Measurements from ENCODE around the gene TBC1D4. TPM values are rescaled to one million over a fixed set of nuclear protein-coding genes. Genes with fewer than 3 reads are reported as not detected.

The TBC1D4 gene
- total and polyA plus RNA-seq, 2 experiments from 2014 or later = 18.7 to 38.2 TPM

DNA sequence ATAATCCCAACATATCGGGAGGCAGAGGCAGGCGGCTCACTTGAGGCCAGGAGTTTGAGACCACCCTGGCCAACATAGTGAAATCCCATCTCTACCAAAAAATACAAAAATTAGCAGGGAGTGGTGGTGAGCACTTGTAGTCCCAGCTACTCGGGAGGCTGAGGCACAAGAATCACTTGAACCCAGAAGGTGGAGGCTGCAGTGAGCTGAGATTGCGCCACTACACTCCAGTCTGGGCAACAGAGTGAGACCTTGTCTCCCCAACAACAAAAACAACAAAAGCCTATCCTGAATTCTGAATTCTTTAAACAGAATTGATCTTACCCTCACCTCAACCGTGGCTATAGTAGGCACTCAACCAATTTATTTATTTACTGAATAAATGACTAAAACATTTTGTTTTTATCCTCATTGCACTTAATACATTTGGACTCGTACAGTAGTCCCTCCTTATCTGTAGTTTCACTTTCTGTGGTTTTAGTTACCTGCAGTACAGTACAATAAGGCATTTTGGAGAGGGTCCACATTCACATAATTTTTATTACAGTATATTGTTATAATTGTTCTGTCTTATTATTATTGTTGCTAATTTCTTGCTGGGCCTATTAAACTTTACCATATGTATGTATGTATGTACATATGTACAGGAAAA, 98.8 kb downstream of the TBC1D4 start:
- Mint-ChIP-seq H3K4me1 (peaks cover 15% of the 10 kb centered on the region), H3K27ac (no peak overlapping the region), H3K4me3 (no peak overlapping the region), H3K9me3 (no peaks in the 10 kb centered on the region), H3K27me3 (ENCODE audit: insufficient read depth, low read depth, poor library complexity) (no peaks in the 10 kb centered on the region), H3K36me3 (ENCODE audit: low read depth) (no peaks in the 10 kb centered on the region)
- H3K79me2 ChIP-seq (replicated peaks; ENCODE audit: insufficient read depth) = peaks cover 5% of the 10 kb centered on the region; the same call in 1 of the 2 replicates
- H3K4me3 ChIP-seq = no peak overlapping the region
- H2AFZ ChIP-seq = no peak overlapping the region
- H3K27ac ChIP-seq (ENCODE audit: low read depth) = no peak overlapping the region
- DNase-seq (ENCODE audit: low spot score) (no peak), ATAC-seq (no peak)
- no peak overlapping the region for H3K4me2 ChIP-seq
- H3K27me3 ChIP-seq (ENCODE audit: insufficient read depth) = no peaks in the 10 kb centered on the region
- H3K4me1 ChIP-seq (ENCODE audit: insufficient read depth) = peaks cover 6% of the 10 kb centered on the region; the same call in 1 of the 2 replicates
- no peaks in the 10 kb centered on the region for H3K36me3 ChIP-seq (ENCODE audit: insufficient read depth)
- no peaks in the 10 kb centered on the region for H4K20me1 ChIP-seq (replicated peaks; ENCODE audit: insufficient read depth)
- TF ChIP-seq, protein P1, sequence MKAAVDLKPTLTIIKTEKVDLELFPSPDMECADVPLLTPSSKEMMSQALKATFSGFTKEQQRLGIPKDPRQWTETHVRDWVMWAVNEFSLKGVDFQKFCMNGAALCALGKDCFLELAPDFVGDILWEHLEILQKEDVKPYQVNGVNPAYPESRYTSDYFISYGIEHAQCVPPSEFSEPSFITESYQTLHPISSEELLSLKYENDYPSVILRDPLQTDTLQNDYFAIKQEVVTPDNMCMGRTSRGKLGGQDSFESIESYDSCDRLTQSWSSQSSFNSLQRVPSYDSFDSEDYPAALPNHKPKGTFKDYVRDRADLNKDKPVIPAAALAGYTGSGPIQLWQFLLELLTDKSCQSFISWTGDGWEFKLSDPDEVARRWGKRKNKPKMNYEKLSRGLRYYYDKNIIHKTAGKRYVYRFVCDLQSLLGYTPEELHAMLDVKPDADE (IDR thresholded peaks at IDR 0.05) = no peak
- TF ChIP-seq, protein P2, sequence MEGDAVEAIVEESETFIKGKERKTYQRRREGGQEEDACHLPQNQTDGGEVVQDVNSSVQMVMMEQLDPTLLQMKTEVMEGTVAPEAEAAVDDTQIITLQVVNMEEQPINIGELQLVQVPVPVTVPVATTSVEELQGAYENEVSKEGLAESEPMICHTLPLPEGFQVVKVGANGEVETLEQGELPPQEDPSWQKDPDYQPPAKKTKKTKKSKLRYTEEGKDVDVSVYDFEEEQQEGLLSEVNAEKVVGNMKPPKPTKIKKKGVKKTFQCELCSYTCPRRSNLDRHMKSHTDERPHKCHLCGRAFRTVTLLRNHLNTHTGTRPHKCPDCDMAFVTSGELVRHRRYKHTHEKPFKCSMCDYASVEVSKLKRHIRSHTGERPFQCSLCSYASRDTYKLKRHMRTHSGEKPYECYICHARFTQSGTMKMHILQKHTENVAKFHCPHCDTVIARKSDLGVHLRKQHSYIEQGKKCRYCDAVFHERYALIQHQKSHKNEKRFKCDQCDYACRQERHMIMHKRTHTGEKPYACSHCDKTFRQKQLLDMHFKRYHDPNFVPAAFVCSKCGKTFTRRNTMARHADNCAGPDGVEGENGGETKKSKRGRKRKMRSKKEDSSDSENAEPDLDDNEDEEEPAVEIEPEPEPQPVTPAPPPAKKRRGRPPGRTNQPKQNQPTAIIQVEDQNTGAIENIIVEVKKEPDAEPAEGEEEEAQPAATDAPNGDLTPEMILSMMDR (conservative IDR thresholded peaks at IDR 0.05; ENCODE audit: low read depth in 2 of 2) = no peak
- TF ChIP-seq JUNB (IDR thresholded peaks at IDR 0.05; ENCODE audit: unreplicated experiment) (no peak), EZH2 (IDR thresholded peaks at IDR 0.05; ENCODE audit: low read depth, unreplicated experiment) (no peak), EZH2phosphoT487 (IDR thresholded peaks at IDR 0.05; ENCODE audit: unreplicated experiment) (no peak), CREB1 (CRISPR knock-in tag; IDR thresholded peaks at IDR 0.05; ENCODE audit: low read depth) (no peak), ZNF331 (CRISPR knock-in tag; IDR thresholded peaks at IDR 0.05; ENCODE audit: low read depth) (no peak), POLR2AphosphoS5 (IDR thresholded peaks at IDR 0.05; ENCODE audit: low read depth) (no peak), STAT1 (IDR thresholded peaks at IDR 0.05; ENCODE audit: unreplicated experiment) (no peak), ZNF114 (CRISPR knock-in tag; IDR thresholded peaks at IDR 0.05) (no peak), NANOG (IDR thresholded peaks at IDR 0.05; ENCODE audit: borderline replicate concordance) (no peak)
- TF ChIP-seq, protein P3, sequence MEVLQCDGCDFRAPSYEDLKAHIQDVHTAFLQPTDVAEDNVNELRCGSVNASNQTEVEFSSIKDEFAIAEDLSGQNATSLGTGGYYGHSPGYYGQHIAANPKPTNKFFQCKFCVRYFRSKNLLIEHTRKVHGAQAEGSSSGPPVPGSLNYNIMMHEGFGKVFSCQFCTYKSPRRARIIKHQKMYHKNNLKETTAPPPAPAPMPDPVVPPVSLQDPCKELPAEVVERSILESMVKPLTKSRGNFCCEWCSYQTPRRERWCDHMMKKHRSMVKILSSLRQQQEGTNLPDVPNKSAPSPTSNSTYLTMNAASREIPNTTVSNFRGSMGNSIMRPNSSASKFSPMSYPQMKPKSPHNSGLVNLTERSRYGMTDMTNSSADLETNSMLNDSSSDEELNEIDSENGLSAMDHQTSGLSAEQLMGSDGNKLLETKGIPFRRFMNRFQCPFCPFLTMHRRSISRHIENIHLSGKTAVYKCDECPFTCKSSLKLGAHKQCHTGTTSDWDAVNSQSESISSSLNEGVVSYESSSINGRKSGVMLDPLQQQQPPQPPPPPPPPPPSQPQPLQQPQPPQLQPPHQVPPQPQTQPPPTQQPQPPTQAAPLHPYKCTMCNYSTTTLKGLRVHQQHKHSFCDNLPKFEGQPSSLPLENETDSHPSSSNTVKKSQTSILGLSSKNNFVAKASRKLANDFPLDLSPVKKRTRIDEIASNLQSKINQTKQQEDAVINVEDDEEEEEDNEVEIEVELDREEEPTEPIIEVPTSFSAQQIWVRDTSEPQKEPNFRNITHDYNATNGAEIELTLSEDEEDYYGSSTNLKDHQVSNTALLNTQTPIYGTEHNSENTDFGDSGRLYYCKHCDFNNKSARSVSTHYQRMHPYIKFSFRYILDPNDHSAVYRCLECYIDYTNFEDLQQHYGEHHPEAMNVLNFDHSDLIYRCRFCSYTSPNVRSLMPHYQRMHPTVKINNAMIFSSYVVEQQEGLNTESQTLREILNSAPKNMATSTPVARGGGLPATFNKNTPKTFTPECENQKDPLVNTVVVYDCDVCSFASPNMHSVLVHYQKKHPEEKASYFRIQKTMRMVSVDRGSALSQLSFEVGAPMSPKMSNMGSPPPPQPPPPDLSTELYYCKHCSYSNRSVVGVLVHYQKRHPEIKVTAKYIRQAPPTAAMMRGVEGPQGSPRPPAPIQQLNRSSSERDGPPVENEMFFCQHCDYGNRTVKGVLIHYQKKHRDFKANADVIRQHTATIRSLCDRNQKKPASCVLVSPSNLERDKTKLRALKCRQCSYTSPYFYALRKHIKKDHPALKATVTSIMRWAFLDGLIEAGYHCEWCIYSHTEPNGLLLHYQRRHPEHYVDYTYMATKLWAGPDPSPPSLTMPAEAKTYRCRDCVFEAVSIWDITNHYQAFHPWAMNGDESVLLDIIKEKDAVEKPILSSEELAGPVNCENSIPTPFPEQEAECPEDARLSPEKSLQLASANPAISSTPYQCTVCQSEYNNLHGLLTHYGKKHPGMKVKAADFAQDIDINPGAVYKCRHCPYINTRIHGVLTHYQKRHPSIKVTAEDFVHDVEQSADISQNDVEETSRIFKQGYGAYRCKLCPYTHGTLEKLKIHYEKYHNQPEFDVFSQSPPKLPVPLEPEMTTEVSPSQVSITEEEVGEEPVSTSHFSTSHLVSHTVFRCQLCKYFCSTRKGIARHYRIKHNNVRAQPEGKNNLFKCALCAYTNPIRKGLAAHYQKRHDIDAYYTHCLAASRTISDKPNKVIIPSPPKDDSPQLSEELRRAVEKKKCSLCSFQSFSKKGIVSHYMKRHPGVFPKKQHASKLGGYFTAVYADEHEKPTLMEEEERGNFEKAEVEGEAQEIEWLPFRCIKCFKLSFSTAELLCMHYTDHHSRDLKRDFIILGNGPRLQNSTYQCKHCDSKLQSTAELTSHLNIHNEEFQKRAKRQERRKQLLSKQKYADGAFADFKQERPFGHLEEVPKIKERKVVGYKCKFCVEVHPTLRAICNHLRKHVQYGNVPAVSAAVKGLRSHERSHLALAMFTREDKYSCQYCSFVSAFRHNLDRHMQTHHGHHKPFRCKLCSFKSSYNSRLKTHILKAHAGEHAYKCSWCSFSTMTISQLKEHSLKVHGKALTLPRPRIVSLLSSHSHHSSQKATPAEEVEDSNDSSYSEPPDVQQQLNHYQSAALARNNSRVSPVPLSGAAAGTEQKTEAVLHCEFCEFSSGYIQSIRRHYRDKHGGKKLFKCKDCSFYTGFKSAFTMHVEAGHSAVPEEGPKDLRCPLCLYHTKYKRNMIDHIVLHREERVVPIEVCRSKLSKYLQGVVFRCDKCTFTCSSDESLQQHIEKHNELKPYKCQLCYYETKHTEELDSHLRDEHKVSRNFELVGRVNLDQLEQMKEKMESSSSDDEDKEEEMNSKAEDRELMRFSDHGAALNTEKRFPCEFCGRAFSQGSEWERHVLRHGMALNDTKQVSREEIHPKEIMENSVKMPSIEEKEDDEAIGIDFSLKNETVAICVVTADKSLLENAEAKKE (CRISPR knock-in tag; IDR thresholded peaks at IDR 0.05) = no peak
- TF ChIP-seq, protein P4, sequence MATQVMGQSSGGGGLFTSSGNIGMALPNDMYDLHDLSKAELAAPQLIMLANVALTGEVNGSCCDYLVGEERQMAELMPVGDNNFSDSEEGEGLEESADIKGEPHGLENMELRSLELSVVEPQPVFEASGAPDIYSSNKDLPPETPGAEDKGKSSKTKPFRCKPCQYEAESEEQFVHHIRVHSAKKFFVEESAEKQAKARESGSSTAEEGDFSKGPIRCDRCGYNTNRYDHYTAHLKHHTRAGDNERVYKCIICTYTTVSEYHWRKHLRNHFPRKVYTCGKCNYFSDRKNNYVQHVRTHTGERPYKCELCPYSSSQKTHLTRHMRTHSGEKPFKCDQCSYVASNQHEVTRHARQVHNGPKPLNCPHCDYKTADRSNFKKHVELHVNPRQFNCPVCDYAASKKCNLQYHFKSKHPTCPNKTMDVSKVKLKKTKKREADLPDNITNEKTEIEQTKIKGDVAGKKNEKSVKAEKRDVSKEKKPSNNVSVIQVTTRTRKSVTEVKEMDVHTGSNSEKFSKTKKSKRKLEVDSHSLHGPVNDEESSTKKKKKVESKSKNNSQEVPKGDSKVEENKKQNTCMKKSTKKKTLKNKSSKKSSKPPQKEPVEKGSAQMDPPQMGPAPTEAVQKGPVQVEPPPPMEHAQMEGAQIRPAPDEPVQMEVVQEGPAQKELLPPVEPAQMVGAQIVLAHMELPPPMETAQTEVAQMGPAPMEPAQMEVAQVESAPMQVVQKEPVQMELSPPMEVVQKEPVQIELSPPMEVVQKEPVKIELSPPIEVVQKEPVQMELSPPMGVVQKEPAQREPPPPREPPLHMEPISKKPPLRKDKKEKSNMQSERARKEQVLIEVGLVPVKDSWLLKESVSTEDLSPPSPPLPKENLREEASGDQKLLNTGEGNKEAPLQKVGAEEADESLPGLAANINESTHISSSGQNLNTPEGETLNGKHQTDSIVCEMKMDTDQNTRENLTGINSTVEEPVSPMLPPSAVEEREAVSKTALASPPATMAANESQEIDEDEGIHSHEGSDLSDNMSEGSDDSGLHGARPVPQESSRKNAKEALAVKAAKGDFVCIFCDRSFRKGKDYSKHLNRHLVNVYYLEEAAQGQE (IDR thresholded peaks at IDR 0.05; ENCODE audit: unreplicated experiment) = no peak
- no peaks in the 10 kb centered on the region for H3F3A ChIP-seq (replicated peaks; ENCODE audit: low read depth)
- H3K9me2 ChIP-seq (ENCODE audit: insufficient read depth) = no peaks in the 10 kb centered on the region
